Activated T-cell treated with anti-CD3 and anti-CD28 coated beads for 48 hours (primary cell): ENCODE measurements around the gene PUM1.

Source experiments
- DNase-seq: peaks from one replicate; pipeline ENCODE4 v3.0.0-alpha.2; 2020; ENCODE audit warnings: low read depth

Gene PUM1

DNA sequence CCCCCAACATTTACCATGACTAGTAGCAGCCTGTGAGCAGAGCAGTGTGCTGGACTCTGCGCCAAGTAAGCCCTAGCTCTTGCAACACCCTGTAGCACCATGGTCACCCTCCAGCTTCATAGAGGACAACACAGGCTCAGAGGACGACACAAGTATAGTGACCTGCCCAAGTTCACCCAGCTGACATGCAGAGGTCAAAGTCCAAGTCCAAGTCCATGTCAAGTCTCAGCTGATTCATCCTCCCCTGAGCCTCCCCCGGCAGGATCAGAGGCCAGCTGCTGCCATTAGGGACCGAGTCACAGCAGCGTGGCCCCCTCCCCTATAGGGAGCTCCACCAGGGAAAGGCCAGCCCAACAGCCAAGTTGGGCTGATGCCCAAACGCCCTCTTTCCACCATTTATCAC is 172.8 kb downstream of the PUM1 start:
- no peak for DNase-seq

DNA sequence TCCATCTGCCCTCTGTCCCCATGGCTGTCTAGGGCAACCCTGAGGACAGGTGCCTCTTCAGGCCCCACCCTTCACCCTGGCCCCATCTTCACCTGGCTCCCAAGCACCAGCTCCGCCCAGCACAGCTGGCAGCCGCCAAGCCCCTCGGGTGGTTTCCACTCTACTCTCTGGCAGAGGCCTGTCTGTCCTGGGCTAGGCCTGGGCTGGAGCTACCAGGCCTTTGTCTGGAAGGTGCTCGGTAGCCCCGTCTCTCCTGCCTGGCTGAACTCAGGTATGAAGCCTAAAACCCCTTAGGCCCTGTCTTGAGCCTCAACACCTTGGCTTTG is 174.3 kb downstream of the PUM1 start:
- DNase-seq: no peak

DNA sequence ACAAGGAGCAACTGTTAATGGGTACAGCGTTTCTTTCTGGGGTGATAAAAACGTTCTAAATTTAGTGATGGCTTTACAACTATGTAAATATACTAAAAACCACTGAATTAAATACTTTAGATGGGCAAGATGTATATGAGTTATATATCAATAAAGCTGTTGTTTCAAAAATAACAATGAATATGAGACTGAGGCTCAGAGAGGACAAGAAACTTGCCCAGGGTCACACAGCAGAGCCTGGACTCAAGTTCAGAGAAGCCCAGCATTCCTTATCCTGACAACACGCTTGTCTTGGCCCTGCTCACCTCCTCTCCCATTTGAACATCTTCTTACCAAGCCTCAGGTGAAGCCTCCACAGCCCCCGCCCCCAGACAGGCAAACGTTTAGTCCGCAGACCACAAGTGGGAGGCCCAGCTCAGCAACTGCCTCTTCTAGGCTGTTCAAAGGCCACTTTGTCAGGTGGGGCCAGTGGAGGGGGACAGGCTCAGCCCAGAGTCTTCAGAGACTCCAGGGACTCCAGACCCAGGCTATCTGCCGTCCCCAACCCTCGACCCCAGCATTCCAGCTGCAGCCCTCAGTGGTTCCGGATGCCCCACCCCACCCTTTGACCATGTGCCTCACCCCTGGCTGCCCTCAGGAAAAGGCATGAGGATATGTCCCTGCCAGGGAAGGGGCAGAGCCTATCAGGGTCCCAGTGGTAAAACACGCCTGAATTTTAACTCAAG is 174.9 kb downstream of the PUM1 start:
- no peak for DNase-seq

DNA sequence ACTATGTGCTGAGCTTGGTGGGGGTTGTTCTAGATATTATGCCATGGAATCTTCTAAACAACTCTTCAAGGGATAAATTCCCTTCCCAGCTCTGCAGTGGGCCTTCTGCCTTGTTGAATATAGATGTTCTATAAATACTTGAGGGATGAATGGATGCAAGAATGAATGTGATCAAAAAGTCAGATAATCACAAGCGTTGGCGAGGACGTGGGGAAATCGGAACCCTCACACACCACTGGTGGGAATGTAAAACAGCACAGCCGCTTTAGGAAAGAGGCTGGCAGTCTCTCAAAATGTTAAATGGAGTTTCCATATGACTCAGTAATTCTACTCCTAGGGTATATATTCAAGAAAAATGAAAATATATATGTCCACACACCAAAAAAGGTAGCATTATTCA is 176.0 kb downstream of the PUM1 start:
- no peak for DNase-seq

DNA sequence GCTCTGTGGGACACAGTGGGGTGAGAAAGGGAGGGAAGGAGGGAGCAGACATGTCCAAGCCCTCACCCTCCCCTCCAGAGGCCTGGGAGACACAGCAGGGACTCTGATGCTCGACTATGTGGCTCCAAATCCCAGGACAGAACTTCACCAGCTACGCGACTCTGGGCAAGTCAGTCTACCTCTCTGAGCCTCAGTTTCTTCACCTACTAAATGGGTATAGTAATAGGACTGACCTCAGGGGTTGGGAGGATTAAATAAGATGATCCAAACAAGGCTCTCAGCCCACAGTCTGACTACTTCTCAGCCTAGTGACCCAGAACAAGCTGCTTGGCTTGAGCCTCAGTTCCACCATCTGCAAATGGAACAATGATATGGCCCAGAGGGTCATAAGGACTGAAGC is 176.5 kb downstream of the PUM1 start:
- DNase-seq: no peak

DNA sequence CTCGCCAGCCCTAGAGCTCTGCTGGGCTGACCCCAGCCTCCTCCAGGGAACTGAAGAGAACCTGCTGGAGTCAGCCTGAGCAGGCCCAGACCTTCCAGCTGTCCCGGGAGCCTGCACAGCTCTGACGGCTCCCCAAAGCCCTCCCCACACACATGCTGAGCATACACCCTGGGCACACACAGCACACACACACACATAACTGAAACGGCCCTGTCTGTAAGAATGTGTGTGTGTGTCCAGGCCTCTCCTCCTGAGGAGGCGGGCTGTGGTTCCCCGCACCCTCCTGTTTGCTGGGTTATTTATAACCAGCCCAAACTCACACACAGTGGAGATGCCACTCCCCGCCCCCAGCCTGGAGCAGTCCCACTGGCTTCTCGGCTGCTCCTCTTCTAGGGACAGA is 177.1 kb downstream of the PUM1 start:
- DNase-seq: no peak

DNA sequence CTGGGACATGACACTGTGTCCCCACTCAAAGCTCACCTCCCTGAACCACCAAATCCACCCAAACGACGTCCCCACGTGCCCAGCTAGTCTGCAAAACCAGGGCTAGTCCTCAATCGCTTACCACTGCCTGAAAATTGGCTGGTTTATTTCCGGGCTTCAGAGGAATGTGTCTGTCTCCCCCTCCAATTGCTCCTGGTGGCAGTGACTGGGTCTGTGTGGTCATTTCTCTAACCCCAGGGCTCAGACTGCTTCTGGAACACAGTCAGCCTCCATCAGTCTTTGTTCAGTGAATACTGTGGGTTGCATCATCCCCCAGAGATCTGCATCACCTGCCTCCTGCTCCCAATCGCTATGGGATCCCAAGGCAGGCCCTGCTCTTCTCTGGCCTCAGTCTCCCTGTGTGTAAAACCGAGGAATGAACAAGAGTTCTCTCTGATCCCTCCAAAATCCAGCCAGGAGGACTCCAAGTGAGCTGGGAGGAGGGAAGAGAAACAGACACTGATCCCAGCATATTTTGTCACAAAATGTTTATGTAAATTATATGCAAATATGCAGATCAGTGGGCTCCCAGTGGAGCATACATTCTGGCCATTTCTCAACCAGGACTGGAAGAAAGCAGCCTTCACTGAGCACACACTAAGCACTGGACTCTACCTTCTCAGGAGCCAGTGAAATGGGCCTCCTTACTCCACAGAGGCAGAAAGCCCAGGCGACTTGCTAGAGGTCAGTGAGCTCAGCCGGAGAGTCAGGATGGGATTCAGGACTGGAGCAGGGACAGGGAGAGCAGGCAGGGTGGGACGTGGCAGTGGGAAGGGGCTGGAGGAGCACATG is 177.8 kb downstream of the PUM1 start:
- no peak for DNase-seq

DNA sequence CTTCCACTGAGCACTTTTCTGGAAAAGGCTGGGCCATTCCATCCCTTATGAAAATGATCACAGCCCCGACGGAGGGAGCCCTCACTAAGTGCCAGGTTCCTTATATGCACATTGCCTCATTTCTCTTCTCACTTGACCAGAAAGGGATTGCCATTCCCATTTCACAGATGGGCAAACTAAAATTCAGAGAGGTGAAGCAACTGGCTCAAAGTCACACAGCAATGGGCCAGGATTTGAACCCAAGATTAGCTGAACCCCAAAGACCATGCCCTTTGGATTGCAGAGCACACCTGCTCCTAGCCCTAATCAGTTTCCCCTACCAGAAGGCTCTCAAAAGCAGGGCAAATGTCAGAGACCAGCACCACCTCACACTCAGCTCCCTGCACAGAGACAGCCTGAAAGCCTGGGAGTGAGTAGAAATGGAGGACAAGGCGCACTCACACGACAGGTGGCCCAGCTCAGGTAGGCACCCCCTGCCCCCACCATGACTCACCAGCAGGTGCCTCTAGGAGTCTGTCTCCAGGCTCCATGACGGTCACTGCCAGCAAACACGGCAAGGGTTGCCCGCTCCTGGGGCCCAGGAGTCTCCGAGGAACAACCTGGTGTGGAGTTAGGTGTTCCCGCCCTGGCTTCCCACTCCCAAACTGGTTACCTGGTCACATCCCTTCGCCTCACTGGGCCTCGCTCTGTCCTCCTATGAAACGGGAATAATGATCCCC is 178.6 kb downstream of the PUM1 start:
- DNase-seq: no peak

DNA sequence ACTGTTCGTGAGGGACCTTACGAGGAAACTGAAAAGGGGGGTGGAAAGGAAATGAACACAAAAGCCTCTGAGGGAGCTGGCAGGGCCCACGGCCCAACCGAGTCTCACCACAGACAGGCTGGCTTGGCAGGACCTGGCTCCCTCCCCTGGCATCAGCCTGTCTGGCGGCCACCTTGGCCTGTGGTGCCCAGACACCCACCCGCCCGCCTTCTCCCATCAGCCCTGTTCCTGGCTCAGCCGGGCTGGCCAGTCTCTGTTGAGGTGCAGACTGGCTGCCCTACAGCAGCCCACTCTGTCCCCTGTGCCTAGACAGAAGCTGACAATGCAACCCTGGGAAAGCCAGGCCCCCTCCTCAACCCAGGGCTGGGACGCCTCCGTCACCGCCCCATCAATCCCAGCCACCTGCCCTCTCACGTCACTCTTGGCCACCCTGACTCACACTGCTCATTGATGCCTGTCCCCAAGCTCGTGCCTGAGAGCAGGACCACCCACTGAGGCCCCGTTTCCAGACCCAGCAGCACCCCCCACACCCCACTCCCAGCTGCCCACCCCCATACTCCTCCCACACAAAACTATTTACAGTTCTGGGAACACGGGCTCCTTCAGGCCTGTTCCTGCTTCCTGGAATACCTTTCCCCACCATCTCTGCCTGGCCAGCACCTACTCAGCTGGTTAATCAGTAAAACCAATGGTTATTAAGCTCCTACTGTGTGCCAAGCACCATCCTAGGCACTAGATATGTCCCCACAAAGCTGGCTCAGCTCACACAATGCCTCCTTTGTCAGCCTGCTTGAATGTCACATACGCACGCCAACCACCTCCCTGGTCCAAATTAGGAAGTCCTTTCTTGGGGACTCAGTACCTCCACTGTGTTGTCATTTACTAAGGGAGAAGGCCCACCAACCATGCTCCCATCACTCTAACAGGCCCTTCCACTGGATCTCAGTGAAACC is 179.7 kb downstream of the PUM1 start:
- DNase-seq: no peak

DNA sequence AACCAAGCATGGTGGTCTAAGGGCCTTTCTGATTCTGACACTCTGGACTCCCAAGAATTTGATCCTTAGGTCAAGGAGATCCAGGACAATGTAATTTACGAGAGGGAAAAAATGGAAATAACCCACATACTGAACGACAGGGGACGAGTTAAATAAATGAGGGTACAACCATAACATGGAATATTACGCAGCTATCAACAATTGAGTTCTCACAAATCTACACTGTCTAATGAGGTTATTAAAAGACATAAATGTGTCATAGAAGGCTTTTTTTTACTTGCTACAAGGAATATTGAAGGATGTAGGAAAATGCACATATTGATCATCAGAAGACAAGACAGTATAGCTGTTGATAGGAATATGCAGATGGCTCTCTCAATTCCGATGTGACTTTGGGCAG is 180.8 kb downstream of the PUM1 start:
- no peak for DNase-seq

DNA sequence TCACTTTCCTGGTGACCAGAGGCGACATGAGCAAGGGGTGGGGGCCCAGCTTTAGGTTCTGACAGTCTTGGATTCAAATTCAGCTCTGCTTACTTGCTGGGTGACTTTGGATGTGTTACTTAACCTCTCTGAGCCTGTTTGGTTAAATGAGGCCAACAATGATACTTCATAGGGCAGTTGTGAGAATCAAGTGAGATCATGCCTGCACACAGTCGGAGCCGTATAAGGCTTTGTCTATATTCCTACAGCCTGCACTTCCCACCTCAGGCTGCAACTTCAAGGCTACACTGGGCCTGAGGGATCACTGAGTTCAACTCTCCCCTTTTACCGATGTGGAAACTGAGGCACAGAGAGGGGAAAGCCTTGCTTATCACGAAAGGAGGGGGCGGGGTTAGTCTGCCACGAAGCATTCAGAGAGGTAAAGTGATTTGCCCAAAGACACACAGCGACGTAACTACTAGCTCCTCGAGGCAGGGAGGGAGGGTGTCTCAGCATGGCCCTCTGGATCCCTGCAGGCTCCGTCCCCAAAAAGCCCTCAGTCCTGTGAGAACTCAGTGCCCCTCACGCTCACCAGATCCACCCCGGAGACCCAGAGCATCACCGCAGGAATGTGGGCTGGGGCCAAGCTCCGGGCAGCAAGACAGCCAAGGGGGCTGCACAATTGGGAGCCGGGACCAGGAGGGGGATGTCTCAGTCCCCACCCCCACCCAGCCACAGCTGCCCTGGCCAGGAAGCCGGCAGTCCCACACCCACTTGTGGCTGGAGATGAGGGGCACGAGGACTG is 181.9 kb downstream of the PUM1 start:
- DNase-seq: no peak

DNA sequence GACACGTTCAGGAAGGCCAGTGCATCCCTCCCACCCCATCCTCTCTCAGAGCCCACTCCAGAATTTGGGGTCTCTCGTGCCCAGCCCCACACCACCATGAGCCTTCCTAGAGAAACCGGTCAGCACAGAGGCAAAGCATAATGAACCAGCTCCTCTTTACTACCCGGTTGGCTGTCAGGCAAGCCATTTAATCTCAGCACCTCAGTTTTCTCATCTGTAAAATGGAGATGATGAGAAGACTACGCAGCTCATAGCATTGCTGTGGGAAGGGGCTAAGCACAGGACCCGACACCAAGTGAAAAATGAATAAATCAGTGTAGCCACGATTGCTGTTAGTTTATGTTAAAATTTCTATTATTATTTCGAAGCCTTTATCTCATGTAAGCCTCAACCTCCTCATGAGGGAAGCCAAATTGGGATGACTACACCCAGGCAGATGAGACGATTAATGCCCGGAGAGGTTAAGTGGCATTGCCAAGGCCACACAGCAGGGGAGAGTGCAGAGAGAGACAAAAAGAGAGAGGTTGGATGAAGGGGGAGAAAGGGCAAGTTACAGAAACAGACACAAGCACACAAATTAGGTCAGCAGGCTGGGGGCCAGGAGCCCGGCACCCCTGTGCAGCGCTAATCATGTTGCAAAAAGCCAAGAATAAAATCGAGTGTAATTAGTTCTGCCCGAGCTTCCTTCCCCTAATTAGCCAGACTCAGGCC is 182.7 kb downstream of the PUM1 start:
- no peak for DNase-seq
